GM19328 (cell line): ENCODE measurements around the gene SLC11A2.
A peak's percentile ranks its signal among the peaks of the same experiment; 100 is the strongest.
"Not testable (repeated sequence)": the region's sequence is repeated elsewhere in the genome, so short reads cannot be mapped to it uniquely, and the experiment has no call there.

Source experiments
- ATAC-seq: cut with Tn5 transposase; IDR thresholded peaks from one replicate; pipeline ENCODE4 v1.9.1; 2021; ENCODE audit warnings: mild to moderate bottlenecking, moderate library complexity; ENCODE audit not compliant: unreplicated experiment

Gene SLC11A2

DNA sequence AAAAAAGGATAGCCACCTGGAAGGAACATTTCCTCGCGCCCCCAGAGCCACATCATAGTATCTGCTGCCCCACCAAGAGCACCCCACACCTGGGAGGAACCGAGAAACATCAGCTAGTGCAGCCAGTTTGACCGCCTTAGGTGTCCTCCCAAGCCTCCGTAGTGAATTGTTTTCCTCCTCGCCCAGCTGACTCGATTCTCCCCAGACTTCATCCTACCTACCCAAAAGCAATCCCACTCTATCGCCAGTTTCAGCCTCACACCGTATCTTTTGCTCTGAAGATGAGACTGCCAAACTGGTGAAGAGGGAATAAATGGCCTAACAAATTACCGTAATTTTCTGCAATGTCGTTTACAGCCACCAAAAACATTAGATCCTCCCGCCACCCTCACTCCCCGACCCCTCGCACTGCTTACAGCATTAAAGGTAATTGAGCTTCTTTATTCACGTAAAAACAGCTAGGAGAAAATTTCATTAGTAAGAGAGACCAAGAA is 1.2 kb upstream of the SLC11A2 start:
- ATAC-seq: no peak

DNA sequence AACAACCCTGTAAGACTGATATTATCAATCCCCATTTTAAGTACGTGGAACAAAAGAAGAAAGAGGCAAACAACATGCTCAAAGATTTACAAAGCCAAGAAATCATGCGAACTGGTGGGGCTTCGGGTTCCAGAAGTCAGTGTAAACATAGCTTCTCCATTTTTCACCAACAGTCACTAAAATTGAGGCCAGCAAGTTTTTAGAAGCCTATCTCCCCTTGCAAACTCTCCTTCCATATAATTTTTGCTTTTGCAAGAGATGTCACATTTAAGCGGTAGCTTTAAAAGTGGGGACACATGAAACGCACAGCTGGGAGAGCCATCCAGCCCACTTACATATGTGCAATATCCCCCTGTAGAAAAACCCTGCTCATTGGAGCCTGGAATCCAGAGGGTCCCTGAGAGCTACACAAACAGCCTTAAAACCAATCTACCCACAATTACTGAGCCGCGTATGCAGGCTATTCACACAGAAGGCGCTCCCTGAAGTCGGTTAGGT is 797 bp downstream of the SLC11A2 start:
- peak; percentile 2 for ATAC-seq

DNA sequence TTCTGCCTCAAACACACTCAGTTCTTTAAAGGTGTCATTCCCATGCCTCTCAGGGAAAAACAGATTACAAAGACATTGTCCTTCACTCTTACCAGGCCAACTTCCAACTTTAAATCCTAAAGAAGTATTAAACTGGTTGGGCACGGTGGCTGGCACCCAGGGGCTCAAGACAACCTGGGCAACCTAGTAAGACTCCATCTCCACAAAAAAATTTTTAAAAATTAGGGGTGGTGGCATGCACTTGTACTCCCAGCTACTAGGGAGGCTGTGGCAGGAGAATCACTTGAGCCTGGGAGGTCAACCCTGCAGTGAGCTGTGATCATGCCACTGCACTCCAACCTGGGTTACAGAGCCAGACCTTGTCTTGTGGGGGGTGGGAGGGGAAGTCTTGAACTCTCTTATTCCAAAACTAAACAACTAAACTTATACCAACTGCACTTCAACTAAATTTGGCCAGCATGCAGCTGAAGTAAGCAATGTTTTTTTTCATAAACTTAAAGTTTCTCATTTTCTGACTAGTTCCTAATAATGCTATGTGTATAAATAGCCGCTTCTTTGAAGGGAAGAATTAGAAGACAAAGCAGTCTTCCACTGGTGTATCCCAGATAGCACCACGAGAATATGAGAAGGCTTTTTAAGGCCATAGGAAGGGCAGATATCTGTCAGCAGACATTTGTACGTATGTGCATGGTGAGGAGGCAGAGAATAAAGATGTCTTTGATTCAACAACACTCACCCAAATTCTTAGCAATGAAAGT is 2.4 kb downstream of the SLC11A2 start:
- ATAC-seq: no peak

DNA sequence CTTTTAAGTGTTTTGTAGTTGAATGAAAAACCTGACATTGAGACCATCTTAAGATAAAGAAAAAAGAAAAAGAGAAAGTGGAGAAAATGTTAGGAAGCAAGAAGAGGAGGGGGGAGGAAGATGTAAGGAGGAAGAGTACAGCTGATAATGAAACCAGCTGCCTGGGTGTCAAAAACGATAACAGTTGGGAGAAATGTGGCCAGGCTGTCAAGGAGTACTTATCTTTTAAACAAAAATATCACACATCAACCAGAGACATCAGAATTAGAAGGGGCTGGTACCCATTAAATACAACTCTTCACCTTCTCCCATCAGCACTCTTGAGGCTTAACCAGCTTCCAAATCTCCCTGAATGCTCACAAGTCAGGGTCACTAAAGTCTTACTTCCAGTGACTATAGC is 4.5 kb downstream of the SLC11A2 start:
- no peak for ATAC-seq

DNA sequence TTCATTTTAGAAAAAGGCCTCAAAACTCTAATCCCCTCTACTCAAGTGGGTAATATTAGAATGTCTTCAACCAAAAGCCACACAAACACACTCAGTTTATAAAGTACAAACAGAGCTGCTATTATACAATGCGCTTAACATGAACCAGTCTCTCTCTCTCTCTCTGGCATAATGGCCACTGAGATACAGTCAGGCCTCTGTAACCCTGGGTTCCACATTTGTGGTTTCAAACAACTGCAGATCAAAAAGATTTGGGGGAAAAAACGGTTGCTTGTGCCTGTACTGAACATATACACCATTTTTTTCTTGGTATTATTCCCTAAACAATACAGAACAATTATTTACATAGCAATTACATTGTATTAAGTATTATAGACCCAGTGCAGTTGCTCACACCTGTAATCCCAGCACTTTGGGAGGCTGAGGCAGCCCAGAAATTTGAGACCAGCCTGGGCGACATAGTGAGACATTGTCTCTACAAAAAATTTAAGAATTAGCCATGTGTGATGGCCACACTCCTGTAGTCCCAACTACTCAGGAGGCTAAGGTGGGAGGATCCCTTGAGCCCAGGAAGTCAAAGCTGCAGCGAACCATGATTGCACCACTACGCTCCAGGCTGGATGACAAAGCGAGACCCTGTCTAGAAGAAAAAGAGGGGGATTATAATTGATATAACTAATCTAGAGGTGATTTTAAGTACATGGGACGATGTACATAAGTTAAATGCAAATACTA is 5.6 kb downstream of the SLC11A2 start:
- no peak for ATAC-seq

DNA sequence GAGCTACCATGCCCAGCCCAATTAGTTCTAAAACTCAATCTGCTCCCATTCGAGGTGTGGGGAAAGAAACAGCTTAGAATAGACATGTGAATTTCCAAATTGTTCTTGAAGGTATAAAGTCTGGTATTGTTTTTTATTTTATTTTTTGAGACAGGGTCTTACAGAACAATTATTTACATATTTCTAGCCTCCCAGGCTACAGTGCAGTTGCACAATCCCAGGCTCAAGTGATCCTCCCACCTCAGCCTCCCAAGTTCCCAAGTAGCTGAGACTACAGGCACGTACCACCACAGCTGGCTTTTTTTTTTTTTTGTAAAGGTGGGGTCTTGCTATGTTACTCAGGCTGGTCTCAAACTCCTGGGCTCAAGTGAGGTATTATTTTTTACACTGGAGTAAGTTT is 6.3 kb downstream of the SLC11A2 start:
- no peak for ATAC-seq

DNA sequence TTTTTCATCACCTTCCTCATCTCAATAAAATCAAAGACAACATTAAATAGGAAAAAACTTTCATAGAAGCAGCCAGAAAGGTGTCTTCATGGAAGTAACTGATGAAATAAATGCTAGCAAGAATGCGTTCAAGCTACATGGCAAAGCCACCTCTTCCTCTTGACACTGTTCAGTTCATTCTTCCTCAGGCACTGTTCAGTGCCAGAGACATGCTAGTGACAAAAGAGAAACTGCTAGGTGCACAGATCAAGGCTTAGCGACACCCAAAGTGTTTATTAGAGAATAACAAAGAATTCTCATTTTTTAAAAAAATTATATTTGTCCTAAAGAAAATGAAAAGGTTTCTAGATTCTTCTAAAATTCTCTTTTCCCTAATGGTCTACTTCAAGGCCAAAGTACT is 7.2 kb downstream of the SLC11A2 start:
- no peak for ATAC-seq

DNA sequence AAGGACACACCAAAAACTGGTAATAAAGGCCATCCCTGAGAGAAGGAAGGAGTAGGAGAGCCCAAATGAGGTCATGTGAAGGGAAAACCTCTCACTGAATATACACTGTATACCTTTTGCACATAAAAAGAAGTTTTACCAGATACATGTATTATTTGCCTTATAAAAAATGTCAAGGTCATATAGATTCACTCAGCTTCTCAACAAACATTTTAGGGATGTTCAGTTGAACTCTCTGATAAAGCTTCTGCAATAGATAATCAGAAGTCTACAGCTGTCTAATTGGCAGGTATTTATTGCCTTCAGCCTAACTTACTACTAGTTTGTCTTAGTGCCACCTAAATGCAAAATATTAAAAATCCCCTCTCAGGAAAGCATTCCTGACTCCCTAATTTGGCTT is 8.7 kb downstream of the SLC11A2 start:
- ATAC-seq: no peak

DNA sequence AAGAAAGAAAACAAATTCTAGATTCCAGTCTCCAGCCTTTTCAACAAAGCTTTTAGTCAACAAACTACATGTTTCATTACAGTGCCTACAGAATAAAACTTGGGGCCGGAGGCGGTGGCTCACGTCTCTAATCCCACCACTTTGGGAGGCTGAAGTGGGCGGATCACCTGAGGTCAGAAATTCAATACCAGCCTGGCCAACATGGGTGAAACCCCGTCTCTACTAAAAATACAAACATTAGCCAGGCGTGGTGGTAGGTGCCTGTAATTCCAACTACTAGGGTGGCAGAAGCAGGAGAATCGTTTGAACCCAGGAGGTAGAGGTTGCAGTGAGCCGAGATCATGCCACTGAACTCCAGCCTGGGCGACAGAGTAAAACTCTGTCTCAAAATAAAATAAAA is 11.7 kb downstream of the SLC11A2 start:
- not testable (repeated sequence) for ATAC-seq

DNA sequence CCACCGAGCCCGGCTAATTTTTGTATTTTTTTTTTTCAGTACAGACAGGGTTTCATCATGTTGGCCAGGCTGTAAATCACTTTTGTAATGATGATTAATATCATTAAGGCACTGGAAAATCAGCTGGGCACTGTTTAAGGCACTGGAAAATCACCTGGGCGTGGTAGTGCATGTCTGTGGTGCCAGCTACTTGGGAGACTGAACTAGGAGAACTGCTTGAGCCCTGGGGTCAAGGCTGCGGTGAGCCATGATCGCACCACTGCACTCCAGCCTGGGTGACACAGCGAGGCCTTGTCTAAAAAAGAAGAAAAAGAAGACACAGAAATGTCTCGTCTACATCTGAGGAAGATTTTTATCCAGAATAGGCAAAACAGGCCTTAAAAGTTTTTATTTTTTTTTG is 12.7 kb downstream of the SLC11A2 start:
- ATAC-seq: no peak

DNA sequence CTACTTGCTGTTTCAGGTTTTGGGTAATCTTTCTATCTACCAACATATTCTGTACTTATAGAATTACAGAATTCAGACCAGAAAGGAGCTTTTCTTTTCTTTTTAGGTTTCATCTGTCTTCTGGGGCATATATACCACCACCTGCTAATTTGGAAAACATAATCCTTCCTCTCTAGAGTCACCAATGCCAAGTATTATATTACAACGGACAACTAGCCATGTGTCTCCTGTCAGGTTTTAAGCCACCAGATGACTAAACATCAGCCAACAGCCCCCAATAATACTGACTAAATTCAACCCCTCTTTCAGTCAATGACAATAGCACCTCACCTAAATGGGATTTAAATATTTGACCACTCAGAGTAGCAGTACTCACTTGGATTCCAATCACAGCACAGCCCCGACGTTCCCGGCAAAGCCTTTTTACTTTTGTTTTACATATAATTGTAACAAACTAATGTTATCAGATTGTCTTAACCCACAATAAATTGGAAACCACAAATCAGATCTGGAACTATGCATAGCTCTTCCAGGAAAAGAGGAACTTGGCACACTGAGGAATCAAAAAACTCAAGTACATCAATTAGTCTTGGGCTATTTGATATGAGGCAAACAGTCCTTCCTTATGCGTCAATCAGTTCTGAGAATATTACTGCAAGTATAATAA is 13.5 kb downstream of the SLC11A2 start:
- ATAC-seq: no peak

DNA sequence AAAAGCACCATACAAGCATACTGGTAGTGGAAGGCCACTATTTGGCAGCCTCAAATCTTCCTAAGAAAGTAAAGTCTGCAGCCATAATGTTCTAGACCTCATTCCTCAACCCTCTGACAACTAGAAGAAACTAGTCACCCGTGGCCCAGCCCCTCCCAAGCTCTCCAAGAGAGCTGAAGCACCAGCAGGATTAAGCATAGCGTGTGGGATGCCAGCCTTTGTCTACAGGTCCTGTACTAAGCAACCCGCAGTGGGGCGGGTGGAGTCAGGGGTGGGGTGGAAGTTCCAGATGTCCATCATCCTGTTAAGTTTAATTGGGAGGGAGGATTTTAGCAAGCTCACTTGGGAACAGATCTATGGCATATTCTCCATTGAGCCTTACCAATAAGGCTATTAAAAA is 14.2 kb downstream of the SLC11A2 start:
- no peak for ATAC-seq

DNA sequence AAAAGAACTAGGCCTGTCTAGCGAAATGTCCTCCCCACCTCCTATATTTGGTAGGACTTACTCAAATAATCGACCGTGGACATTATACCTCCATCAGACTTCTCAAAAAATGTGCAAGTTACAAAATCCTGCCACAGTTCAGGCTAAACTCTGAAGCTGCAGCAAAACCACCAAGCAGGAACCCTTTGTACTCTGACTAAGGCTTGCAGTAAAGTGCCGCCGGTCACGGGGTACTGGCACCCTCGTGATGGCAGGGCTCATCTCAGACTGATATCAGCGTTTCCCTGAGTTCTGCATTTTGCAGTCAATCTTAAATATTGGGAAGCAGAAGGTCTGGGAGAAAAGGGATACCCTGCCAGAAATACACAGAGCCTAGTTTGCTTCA is 17.1 kb downstream of the SLC11A2 start:
- no peak for ATAC-seq

DNA sequence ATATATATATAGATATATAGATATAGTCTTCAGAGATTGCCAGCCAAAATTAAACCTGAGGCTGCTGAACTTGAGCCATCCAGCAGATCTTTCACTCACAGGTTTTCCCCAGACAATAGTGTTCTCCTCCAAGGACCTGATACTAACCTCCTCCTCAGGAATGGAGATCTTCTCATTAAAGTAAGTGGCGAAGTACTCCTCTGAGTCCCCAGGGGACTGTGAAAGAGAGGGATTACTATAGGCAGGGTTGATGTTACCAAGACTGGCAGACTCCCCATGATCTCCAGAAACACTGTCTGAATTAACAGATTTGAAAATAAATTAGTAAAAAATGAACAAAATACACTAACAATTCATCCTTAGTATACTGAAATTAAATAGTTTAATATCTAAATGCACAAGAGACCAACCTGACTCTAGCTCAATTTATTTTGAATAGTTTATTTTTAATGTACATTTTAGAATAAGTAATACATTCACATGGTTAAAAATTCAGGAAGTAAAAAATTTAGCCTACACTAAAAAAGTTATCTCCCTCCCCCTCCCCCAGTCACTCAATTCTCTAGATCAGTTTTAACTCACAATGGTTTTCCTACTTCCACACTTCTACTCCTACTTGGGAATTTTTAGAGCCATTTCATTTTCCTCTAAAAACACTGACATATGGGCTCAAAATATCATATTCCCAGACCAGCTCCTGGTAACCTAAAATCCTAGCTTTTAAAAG is 17.7 kb downstream of the SLC11A2 start:
- no peak for ATAC-seq

DNA sequence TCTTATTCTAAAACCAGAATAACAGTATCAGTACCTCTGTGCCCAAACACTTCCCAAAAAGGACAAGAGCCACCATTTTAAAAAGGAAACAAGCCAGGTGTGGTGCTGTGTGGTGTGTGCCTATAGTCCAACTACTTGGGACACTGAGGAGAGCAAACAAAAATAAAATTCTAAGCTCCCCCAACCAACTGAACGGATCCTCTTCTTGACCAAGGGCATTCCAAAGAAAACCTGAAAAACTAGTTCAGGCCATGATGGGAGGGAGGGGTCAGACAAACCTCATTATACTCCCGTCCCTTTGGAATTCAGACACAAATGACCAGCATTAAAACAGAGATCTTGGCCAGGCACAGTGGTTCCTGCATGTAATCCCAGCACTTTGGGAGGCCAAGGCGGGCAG is 20.5 kb downstream of the SLC11A2 start:
- ATAC-seq: no peak

DNA sequence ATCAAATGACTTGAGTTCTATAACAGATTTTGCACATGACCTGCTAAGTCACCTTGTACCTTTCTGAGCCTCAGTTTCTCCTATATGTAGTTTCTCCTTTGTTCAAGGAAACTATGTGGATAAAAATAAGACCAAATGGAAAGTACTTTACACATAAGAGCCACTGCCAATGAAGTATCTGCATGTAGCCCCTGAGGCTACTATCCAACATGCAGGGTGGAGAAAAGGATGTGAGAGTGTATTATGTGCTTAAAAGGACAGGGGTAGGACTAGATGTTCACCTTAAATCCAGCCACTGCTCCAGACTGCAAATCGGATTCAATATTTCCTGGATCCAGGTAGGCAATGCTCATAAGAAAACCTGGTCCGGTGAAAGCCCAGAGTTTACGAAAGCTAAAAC is 21.2 kb downstream of the SLC11A2 start:
- ATAC-seq: no peak

DNA sequence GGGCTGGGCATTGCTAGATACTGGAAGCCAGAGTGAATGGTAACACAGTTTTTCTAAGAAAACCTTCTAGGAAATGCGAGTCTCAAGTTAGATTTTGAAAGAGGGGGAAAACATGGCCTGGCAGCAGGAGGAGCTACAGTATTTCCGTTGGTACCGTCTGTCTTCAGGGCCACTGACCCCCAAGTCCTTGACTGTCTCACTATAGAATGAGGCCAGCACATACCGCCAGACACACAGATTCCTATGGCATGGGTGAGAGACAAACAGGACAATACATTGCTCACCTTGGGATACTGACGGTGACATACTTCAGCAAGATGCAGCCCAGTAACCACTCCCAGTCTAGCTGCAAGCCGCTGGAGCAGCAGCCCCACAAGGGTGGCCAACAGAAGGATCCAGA is 21.7 kb downstream of the SLC11A2 start:
- no peak for ATAC-seq

DNA sequence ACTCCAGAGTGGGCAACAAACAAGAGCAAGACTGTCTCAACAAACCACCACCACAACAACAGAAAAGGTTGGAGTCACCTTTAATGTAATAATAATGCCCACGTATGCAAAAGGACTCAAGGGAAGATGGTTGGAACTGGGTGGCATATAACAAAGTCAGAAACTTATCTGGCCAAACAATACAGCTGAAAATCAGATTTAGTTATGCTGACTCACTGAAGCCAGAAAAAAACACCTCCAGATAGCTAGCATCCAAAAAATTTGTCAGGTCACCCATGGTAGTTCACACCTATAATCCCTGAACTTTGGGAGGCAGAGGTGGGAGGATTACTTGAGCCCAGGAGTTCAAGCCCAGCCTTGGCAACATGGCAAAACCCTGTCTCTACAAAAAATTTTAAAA is 24.4 kb downstream of the SLC11A2 start:
- no peak for ATAC-seq

DNA sequence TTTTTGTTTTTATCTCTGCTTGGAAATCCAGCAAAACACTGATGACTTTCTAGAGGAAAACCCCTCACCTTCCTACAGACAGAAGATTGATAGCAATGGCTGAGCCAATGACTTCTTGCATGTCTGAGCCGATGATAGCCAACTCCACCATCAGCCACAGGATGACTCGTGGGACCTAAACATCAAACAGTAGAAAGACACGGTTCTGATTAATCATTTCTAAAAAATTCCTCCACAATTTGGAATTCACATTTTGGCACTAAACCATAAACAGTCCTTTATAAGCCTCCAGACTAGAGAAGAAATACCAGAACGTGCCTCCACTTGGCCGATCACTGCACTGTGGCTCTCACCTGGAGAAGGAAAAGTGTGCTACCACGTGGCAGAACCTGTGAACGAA is 25.9 kb downstream of the SLC11A2 start:
- ATAC-seq: no peak

DNA sequence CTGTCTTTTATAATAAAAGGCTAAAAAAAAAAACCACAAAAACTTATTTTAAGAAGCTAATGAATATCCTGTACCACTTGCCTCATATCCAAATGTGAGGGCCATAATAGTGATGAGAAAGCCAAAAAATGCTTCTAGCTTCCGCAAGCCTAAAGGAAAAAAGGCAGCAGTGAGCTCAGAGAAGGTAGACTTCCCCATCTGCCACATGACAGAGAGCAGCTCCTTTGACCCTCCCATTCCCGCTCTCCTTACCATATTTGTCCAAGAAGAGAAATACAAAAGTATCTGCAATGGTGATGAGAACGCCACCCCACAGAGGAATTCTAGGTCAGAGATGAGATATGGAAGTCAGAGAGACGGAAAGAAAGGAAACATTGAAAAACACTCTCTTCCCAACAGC is 27.1 kb downstream of the SLC11A2 start:
- no peak for ATAC-seq

DNA sequence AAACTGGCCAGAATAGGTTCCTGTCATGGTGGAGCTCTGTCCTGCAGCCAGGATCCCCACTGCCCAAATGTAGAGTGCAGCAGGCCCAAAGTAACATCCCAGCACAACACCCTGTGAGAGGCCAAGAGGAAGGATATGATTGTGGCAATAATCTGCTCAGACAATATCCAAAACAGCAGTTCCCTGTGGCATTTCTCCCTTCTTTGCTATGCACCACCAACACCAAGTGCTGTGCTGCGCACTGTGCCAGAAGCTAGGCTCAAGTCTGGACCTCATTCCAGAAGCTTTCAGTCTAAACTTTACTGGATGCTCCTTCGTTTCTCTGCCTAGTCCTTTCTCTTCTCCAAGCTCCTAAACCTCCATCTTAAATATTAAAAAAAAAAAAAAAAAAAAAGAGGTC is 33.4 kb downstream of the SLC11A2 start:
- no peak for ATAC-seq
